ENCODE results near the gene PLSCR5. TPM values are rescaled to one million over a fixed set of nuclear protein-coding genes. Genes with fewer than 3 reads are reported as not detected.

Gene PLSCR5
- total RNA-seq, 1 donor from 2014 or later = not detected

- H3K36me3 Mint-ChIP-seq (ENCODE audit: low read depth) = no peaks in the 10 kb centered on the region
- no peaks in the 10 kb centered on the region for H3K27me3 Mint-ChIP-seq (ENCODE audit: low read depth)
- TF ChIP-seq CTCF (IDR thresholded peaks at IDR 0.05) = no peak
Observed at GRCh38 chr3:146575636-146576035, 29.5 kb downstream of the PLSCR5 start.

GRCh38 chr3:146574173-146574572, 31.0 kb downstream of the PLSCR5 start:
- Mint-ChIP-seq H3K36me3 (ENCODE audit: low read depth) (no peaks in the 10 kb centered on the region), H3K27me3 (ENCODE audit: low read depth) (no peaks in the 10 kb centered on the region), H3K9me3 (ENCODE audit: low read depth) (no peaks in the 10 kb centered on the region), H3K4me1 (ENCODE audit: low read depth) (peaks cover 6% of the 10 kb centered on the region), H3K4me3 (ENCODE audit: unreplicated experiment) (no peak overlapping the region), H3K27ac (ENCODE audit: unreplicated experiment) (no peak overlapping the region)
- no peak for TF ChIP-seq CTCF (IDR thresholded peaks at IDR 0.05)
- no peak for DNase-seq (ENCODE audit: low spot score)

More at GRCh38 chr3:146575636-146576035, 29.5 kb downstream of the PLSCR5 start:
- Mint-ChIP-seq H3K4me1 (ENCODE audit: low read depth) (peaks cover 6% of the 10 kb centered on the region), H3K9me3 (ENCODE audit: low read depth) (no peaks in the 10 kb centered on the region), H3K27ac (ENCODE audit: unreplicated experiment) (no peak overlapping the region), H3K4me3 (ENCODE audit: unreplicated experiment) (no peak overlapping the region)
- no peak for DNase-seq (ENCODE audit: low spot score)

- H3K9me3 Mint-ChIP-seq (ENCODE audit: low read depth) = no peaks in the 10 kb centered on the region
Observed at GRCh38 chr3:146569314-146569713, 35.8 kb downstream of the PLSCR5 start.

GRCh38 chr3:146566138-146566537, 39.0 kb downstream of the PLSCR5 start:
- Mint-ChIP-seq H3K4me3 (ENCODE audit: unreplicated experiment) (no peak overlapping the region), H3K27ac (ENCODE audit: unreplicated experiment) (no peak overlapping the region), H3K9me3 (ENCODE audit: low read depth) (peaks cover 7% of the 10 kb centered on the region), H3K4me1 (ENCODE audit: low read depth) (peaks cover 6% of the 10 kb centered on the region), H3K27me3 (ENCODE audit: low read depth) (no peaks in the 10 kb centered on the region), H3K36me3 (ENCODE audit: low read depth) (no peaks in the 10 kb centered on the region)
- no peak for DNase-seq (ENCODE audit: low spot score)
- no peak for TF ChIP-seq CTCF (IDR thresholded peaks at IDR 0.05)

More at GRCh38 chr3:146569314-146569713, 35.8 kb downstream of the PLSCR5 start:
- Mint-ChIP-seq H3K4me1 (ENCODE audit: low read depth) (peaks cover 6% of the 10 kb centered on the region), H3K36me3 (ENCODE audit: low read depth) (no peaks in the 10 kb centered on the region), H3K27me3 (ENCODE audit: low read depth) (no peaks in the 10 kb centered on the region), H3K27ac (ENCODE audit: unreplicated experiment) (no peak overlapping the region), H3K4me3 (ENCODE audit: unreplicated experiment) (no peak overlapping the region)
- DNase-seq (ENCODE audit: low spot score) = no peak
- TF ChIP-seq CTCF (IDR thresholded peaks at IDR 0.05) = no peak

GRCh38 chr3:146561879-146562278, 43.3 kb downstream of the PLSCR5 start:
- H3K4me1 Mint-ChIP-seq (ENCODE audit: low read depth) = no peaks in the 10 kb centered on the region

More at GRCh38 chr3:146561879-146562278, 43.3 kb downstream of the PLSCR5 start:
- Mint-ChIP-seq H3K4me3 (ENCODE audit: unreplicated experiment) (no peak overlapping the region), H3K27ac (ENCODE audit: unreplicated experiment) (peak overlapping the region; percentile 13), H3K9me3 (ENCODE audit: low read depth) (peaks cover 7% of the 10 kb centered on the region), H3K27me3 (ENCODE audit: low read depth) (no peaks in the 10 kb centered on the region), H3K36me3 (ENCODE audit: low read depth) (no peaks in the 10 kb centered on the region)
- TF ChIP-seq CTCF (IDR thresholded peaks at IDR 0.05) = no peak
- DNase-seq (ENCODE audit: low spot score) = no peak
